Body of pancreas (tissue), 4 donors: Measurements from ENCODE around the gene NOVA2. TPM values are rescaled to one million over a fixed set of nuclear protein-coding genes. Genes with fewer than 3 reads are reported as not detected.

Experiments
- ATAC-seq: fragments of 150-250 bp; one replicate; pipeline ENCODE4 v1.9.1; 2016
- DNase-seq, 4 donors: peaks; one replicate each; pipeline ENCODE4 v3.0.0-alpha.2; 2019
- H3K27ac ChIP-seq, 4 donors: fragments of 200-600 bp; sonication (generic); 1 replicate in 3 of 4; 2 replicates in 1 of 4; pipeline versions ENCODE4 v1.5.1 to v1.6.1; 2016 to 2019; ENCODE audit warnings: mild to moderate bottlenecking in 1 of 4, mixed read lengths in 1 of 4, moderate library complexity in 1 of 4
- H3K27me3 ChIP-seq, 2 donors: fragments of 200-600 bp; sonication (generic); one replicate each; pipeline ENCODE4 v1.6.0; 2016; ENCODE audit warnings: mild to moderate bottlenecking in 1 of 2
- H3K36me3 ChIP-seq, 2 donors: fragments of 200-600 bp; sonication (generic); replicated peaks in 1 of 2; 2 replicates each; pipeline ENCODE4 v1.5.1; 2016; ENCODE audit warnings: low read depth in 2 of 2; ENCODE audit not compliant: insufficient read depth in 1 of 2
- H3K4me1 ChIP-seq: fragments of 200-600 bp; sonication (generic); one replicate; pipeline ENCODE4 v1.6.0; 2016
- H3K4me3 ChIP-seq, 2 donors: fragments of 200-600 bp; sonication (generic); 1 replicate in 1 of 2; 2 replicates in 1 of 2; pipeline ENCODE4 v1.5.1; 2016 to 2019
- H3K9me3 ChIP-seq, 3 donors: fragments of 200-600 bp; sonication (generic); 1 replicate in 2 of 3; 2 replicates in 1 of 3; pipeline ENCODE4 v1.5.1; 2016
- CTCF ChIP-seq, 7 experiments: fragments of 450-650 bp in 4 of 7; fragments of 200-600 bp in 3 of 7; sonication (generic) in 3 of 7; IDR thresholded peaks; one replicate each; pipeline ENCODE4 v1.5.1; 2016 to 2019; ENCODE audit warnings: antibody characterized with exemption in 7 of 7
- POLR2A ChIP-seq, 3 donors: fragments of 450-650 bp; IDR thresholded peaks; one replicate each; pipeline ENCODE4 v1.6.1; 2016; ENCODE audit warnings: antibody characterized with exemption in 3 of 3, mild to moderate bottlenecking in 2 of 3
- WGBS, 2 donors: methylation state at CpG; one replicate each; pipeline ENCODE4 v1.1.5; 2017; 5-methylcytosine and 5-hydroxymethylcytosine counted together
- intact Hi-C: fragments of 100-400 bp; cut with DNase I; formaldehyde crosslinking; loops from one replicate; pipeline ENCODE4 v1.15.1; 2023
- total RNA-seq, 2 donors: library from RNA; depleted of rRNA; stranded (reverse); fragments of >200 nt; gene quantifications; one replicate each; pipeline ENCODE4 v1.1.0, GENCODE V29; 2016

The NOVA2 gene
- total RNA-seq, 2 donors from 2014 or later: 1.3 to 1.6 TPM

GRCh38 chr19:46021531-46022041, 47.9 kb upstream of the NOVA2 start:
- Histone ChIP-seq H3K36me3 (no peaks in the 10 kb centered on the region), H3K27me3 (peaks cover 2 to 15% of the 10 kb centered on the region in 2 donors), H3K9me3 (no peaks in the 10 kb centered on the region), H3K4me3 (no peak overlapping the region), H3K4me1 (peaks cover 3% of the 10 kb centered on the region), H3K27ac (no peak overlapping the region)
- intact Hi-C loops: no loop called here
- ATAC-seq: no peak
- peak in 2 of 4 donors; percentile 26 to 34 for DNase-seq
- TF ChIP-seq POLR2A (IDR thresholded peaks at IDR 0.05): no peak
- TF ChIP-seq CTCF (IDR thresholded peaks at IDR 0.05): no peak
- WGBS, 2 donors: 22 to 30% methylated on average over 9 to 11 of the region's 11 CpGs

- Histone ChIP-seq H3K4me1 (peaks cover 10% of the 10 kb centered on the region), H3K36me3 (no peaks in the 10 kb centered on the region), H3K27ac (no peak overlapping the region), H3K4me3 (no peak overlapping the region), H3K27me3 (peaks cover 2 to 15% of the 10 kb centered on the region in 2 donors), H3K9me3 (no peaks in the 10 kb centered on the region)
- 83 to 86% methylated on average over 5 to 7 of the region's 7 CpGs for WGBS, 2 donors
- intact Hi-C loops: no loop called here
- TF ChIP-seq CTCF (IDR thresholded peaks at IDR 0.05) (no peak), POLR2A (IDR thresholded peaks at IDR 0.05) (no peak)
- no peak for DNase-seq
- ATAC-seq: no peak
These were observed 47.1 kb upstream of the NOVA2 start for GRCh38 chr19:46020819-46021125.

- 85 to 86% methylated on average over 8 to 13 of the region's 13 CpGs for WGBS, 2 donors
- ATAC-seq: no peak
- DNase-seq: no peak
- H3K27me3 ChIP-seq: peaks cover 2 to 15% of the 10 kb centered on the region in 2 donors
- TF ChIP-seq POLR2A (IDR thresholded peaks at IDR 0.05): no peak
- no peak for TF ChIP-seq CTCF (IDR thresholded peaks at IDR 0.05)
- H3K36me3 ChIP-seq: no peaks in the 10 kb centered on the region
- peaks cover 24% of the 10 kb centered on the region for H3K4me1 ChIP-seq
- no peaks in the 10 kb centered on the region for H3K9me3 ChIP-seq
- H3K4me3 ChIP-seq: no peak overlapping the region
- H3K27ac ChIP-seq: no peak overlapping the region
- intact Hi-C loops: no loop called here
These were observed 45.6 kb upstream of the NOVA2 start for GRCh38 chr19:46019270-46019669.

GRCh38 chr19:46018729-46019251, 45.1 kb upstream of the NOVA2 start:
- 93 to 96% methylated on average over 7 to 10 of the region's 10 CpGs for WGBS, 2 donors
- Histone ChIP-seq H3K36me3 (no peaks in the 10 kb centered on the region), H3K4me1 (peaks cover 24% of the 10 kb centered on the region), H3K4me3 (no peak overlapping the region), H3K9me3 (no peaks in the 10 kb centered on the region), H3K27me3 (peaks cover 2 to 15% of the 10 kb centered on the region in 2 donors), H3K27ac (no peak overlapping the region)
- no peak for TF ChIP-seq CTCF (IDR thresholded peaks at IDR 0.05)
- no peak for TF ChIP-seq POLR2A (IDR thresholded peaks at IDR 0.05)
- intact Hi-C loops: no loop called here
- no peak for ATAC-seq
- no peak for DNase-seq
